Measurements from ENCODE around the gene AHNAK.
"Not testable (repeated sequence)": the region's sequence is repeated elsewhere in the genome, so short reads cannot be mapped to it uniquely, and the experiment has no call there.

The AHNAK gene

GRCh38 chr11:62534779-62535545, 11.6 kb downstream of the AHNAK start:
- DNase-seq: no peak

- DNase-seq: no peak
Measured at GRCh38 chr11:62532096-62532495, 14.5 kb downstream of the AHNAK start.

- no peak for DNase-seq
Measured at GRCh38 chr11:62516736-62517371, 29.8 kb downstream of the AHNAK start.

- no peak for DNase-seq
Measured at GRCh38 chr11:62514151-62514550, 32.5 kb downstream of the AHNAK start.

- DNase-seq: no peak
Measured at GRCh38 chr11:62513626-62514025, 33.0 kb downstream of the AHNAK start.

GRCh38 chr11:62512961-62513360, 33.6 kb downstream of the AHNAK start:
- no peak for DNase-seq

GRCh38 chr11:62508336-62509058, 38.1 kb downstream of the AHNAK start:
- DNase-seq: no peak

GRCh38 chr11:62507125-62507422, 39.5 kb downstream of the AHNAK start:
- no peak for DNase-seq

- DNase-seq: no peak
Measured at GRCh38 chr11:62506413-62507124, 40.0 kb downstream of the AHNAK start.

- no peak for DNase-seq
Measured at GRCh38 chr11:62505440-62506091, 41.0 kb downstream of the AHNAK start.

- DNase-seq: no peak
Measured at GRCh38 chr11:62505059-62505439, 41.6 kb downstream of the AHNAK start.

- no peak for DNase-seq
Measured at GRCh38 chr11:62504158-62504973, 42.2 kb downstream of the AHNAK start.

- no peak for DNase-seq
Measured at GRCh38 chr11:62502030-62502730, 44.4 kb downstream of the AHNAK start.

GRCh38 chr11:62501432-62501891, 45.1 kb downstream of the AHNAK start:
- DNase-seq: no peak

GRCh38 chr11:62500650-62501030, 46.0 kb downstream of the AHNAK start:
- DNase-seq: no peak

GRCh38 chr11:62499944-62500649, 46.5 kb downstream of the AHNAK start:
- DNase-seq: no peak

GRCh38 chr11:62499311-62499943, 47.2 kb downstream of the AHNAK start:
- DNase-seq: not testable (repeated sequence)

GRCh38 chr11:62498492-62499286, 47.9 kb downstream of the AHNAK start:
- no peak for DNase-seq

- DNase-seq: no peak
Measured at GRCh38 chr11:62498031-62498430, 48.6 kb downstream of the AHNAK start.
